CD14-positive monocyte (primary cell): ENCODE data around the gene WDR45B. TPM values are rescaled to one million over a fixed set of nuclear protein-coding genes. Genes with fewer than 3 reads are reported as not detected.

ENCODE experiments used
- DNase-seq, 3 donors: peaks; one replicate each; pipeline ENCODE4 v3.0.0-alpha.2; 2011 to 2022
- H2AFZ ChIP-seq: 2 replicates; pipeline ENCODE4 v1.6.0; 2012; ENCODE audit warnings: mild to moderate bottlenecking, low read depth, low read length, inconsistent platforms; ENCODE audit not compliant: insufficient read depth, poor library complexity, severe bottlenecking
- H3K27ac ChIP-seq, 2 donors: 1 replicate in 1 of 2; 2 replicates in 1 of 2; pipeline ENCODE4 v1.5.1; 2012 to 2013; ENCODE audit warnings: low read length in 2 of 2, control low read depth in 1 of 2, inconsistent platforms in 1 of 2, low read depth in 1 of 2, mild to moderate bottlenecking in 1 of 2
- H3K27me3 ChIP-seq, 2 donors: one replicate each; pipeline versions ENCODE4 v1.6.0 to v1.6.1; 2011 to 2013; ENCODE audit warnings: low read length in 2 of 2; ENCODE audit not compliant: control insufficient read depth in 2 of 2, insufficient read depth in 2 of 2
- H3K36me3 ChIP-seq, 2 donors: replicated peaks in 1 of 2; 1 replicate in 1 of 2; 2 replicates in 1 of 2; pipeline versions ENCODE4 v1.5.1 to v1.6.1; 2012 to 2013; ENCODE audit warnings: low read length in 2 of 2, control low read depth in 1 of 2, inconsistent platforms in 1 of 2, mild to moderate bottlenecking in 1 of 2; ENCODE audit not compliant: insufficient read depth in 2 of 2, control insufficient read depth in 1 of 2
- H3K4me1 ChIP-seq, 2 donors: 1 replicate in 1 of 2; 2 replicates in 1 of 2; pipeline versions ENCODE4 v1.5.1 to v1.6.1; 2012 to 2013; ENCODE audit warnings: low read length in 2 of 2, control low read depth in 1 of 2, inconsistent platforms in 1 of 2, mild to moderate bottlenecking in 1 of 2, moderate library complexity in 1 of 2; ENCODE audit not compliant: insufficient read depth in 2 of 2, control insufficient read depth in 1 of 2
- H3K4me2 ChIP-seq: replicated peaks from 2 replicates; pipeline ENCODE3; 2012; ENCODE audit warnings: low read length, moderate library complexity, mild to moderate bottlenecking; ENCODE audit not compliant: poor library complexity, severe bottlenecking; ENCODE audit errors: extremely low read depth
- H3K4me3 ChIP-seq, 3 experiments: fragments of 200-600 bp in 1 of 3; sonication (generic) in 1 of 3; replicated peaks in 1 of 3; 1 replicate in 2 of 3; 2 replicates in 1 of 3; pipeline ENCODE4 v1.5.1; 2011 to 2013; ENCODE audit warnings: low read length in 3 of 3, mild to moderate bottlenecking in 3 of 3, control low read depth in 2 of 3, low read depth in 2 of 3, inconsistent platforms in 1 of 3, moderate library complexity in 1 of 3
- H3K79me2 ChIP-seq: 2 replicates; pipeline ENCODE4 v1.6.0; 2012; ENCODE audit warnings: mild to moderate bottlenecking, control low read depth, inconsistent platforms, low read length, moderate library complexity; ENCODE audit not compliant: insufficient read depth
- H3K9ac ChIP-seq: 2 replicates; pipeline ENCODE4 v1.6.0; 2017; ENCODE audit warnings: low read length, mild to moderate bottlenecking; ENCODE audit not compliant: insufficient read depth, poor library complexity, severe bottlenecking
- H3K9me3 ChIP-seq, 2 donors: replicated peaks in 1 of 2; 1 replicate in 1 of 2; 2 replicates in 1 of 2; pipeline versions ENCODE4 v1.5.1 to v1.6.1; 2012 to 2013; ENCODE audit warnings: low read length in 2 of 2, control low read depth in 1 of 2; ENCODE audit not compliant: control insufficient read depth in 1 of 2, insufficient read depth in 1 of 2
- H4K20me1 ChIP-seq: 2 replicates; pipeline ENCODE4 v1.6.0; 2012; ENCODE audit warnings: mild to moderate bottlenecking, low read length, control low read depth, moderate library complexity; ENCODE audit not compliant: insufficient read depth
- H3K27ac Mint-ChIP-seq, 7 donors: one replicate each; pipeline ENCODE4 v1.8.0; 2020; ENCODE audit warnings: mild to moderate bottlenecking in 7 of 7, mixed read lengths in 7 of 7, moderate library complexity in 6 of 7, inconsistent platforms in 2 of 7
- H3K27me3 Mint-ChIP-seq, 3 donors: one replicate each; pipeline ENCODE4 v1.8.0; 2021 to 2022; ENCODE audit warnings: low read depth in 3 of 3, mild to moderate bottlenecking in 3 of 3, mixed read lengths in 3 of 3, moderate library complexity in 3 of 3, inconsistent platforms in 1 of 3
- H3K36me3 Mint-ChIP-seq, 2 donors: one replicate each; pipeline ENCODE4 v1.8.0; 2020; ENCODE audit warnings: mixed read lengths in 2 of 2, inconsistent platforms in 1 of 2, mild to moderate bottlenecking in 1 of 2
- H3K4me1 Mint-ChIP-seq: one replicate; pipeline ENCODE4 v1.8.0; 2020; ENCODE audit warnings: mild to moderate bottlenecking, mixed read lengths
- H3K4me3 Mint-ChIP-seq, 2 donors: one replicate each; pipeline ENCODE4 v1.8.0; 2020; ENCODE audit warnings: mild to moderate bottlenecking in 2 of 2, mixed read lengths in 2 of 2, moderate library complexity in 1 of 2
- H3K9me3 Mint-ChIP-seq, 7 donors: one replicate each; pipeline ENCODE4 v1.8.0; 2020 to 2022; ENCODE audit warnings: mixed read lengths in 7 of 7, mild to moderate bottlenecking in 6 of 7, moderate library complexity in 6 of 7, inconsistent platforms in 2 of 7
- CTCF ChIP-seq: fragments of 200-600 bp; IDR thresholded peaks from one replicate; pipeline ENCODE4 v1.8.0; 2022; ENCODE audit warnings: antibody characterized with exemption, mild to moderate bottlenecking
- WGBS: methylation state at CpG from one replicate; pipeline ENCODE4 v1.1.5; 2013; ENCODE audit warnings: missing lambda C conversion rate; ENCODE audit not compliant: insufficient coverage; 5-methylcytosine and 5-hydroxymethylcytosine counted together
- intact Hi-C, 2 donors: fragments of 100-400 bp; cut with micrococcal nuclease; formaldehyde crosslinking; loops; one replicate each; pipeline versions ENCODE4 v1.15.0 to v1.15.1; 2023
- polyA plus RNA-seq, 3 donors: library from polyadenylated mRNA; depleted of rRNA in 1 of 3; unstranded in 2 of 3; stranded (reverse) in 1 of 3; fragments of 300-500 nt in 2 of 3; fragments of >200 nt in 1 of 3; fragmentation: Illumina TruSeq in 2 of 3; gene quantifications; 1 replicate in 2 of 3; 2 replicates in 1 of 3; pipeline ENCODE4 v1.2.3, GENCODE V29; 2012 to 2021

Gene WDR45B
- polyA plus RNA-seq, 3 donors: 42.6 to 82.6 (median 60.3) TPM

- Mint-ChIP-seq H3K4me3 (no peak overlapping the region), H3K36me3 (peaks cover 67 to 97% of the 10 kb centered on the region in 2 donors), H3K27ac (no peak overlapping the region), H3K27me3 (peaks cover 0 to 7% (median 0%) of the 10 kb centered on the region in 3 donors), H3K4me1 (peaks cover 16% of the 10 kb centered on the region), H3K9me3 (no peaks in the 10 kb centered on the region)
- Histone ChIP-seq H2AFZ (no peak overlapping the region), H3K27me3 (no peaks in the 10 kb centered on the region), H3K79me2 (no peaks in the 10 kb centered on the region), H3K9ac (no peak overlapping the region), H3K9me3 (no peaks in the 10 kb centered on the region), H3K4me1 (peaks cover 16% of the 10 kb centered on the region in 2 donors), H3K36me3 (peaks cover 60 to 90% of the 10 kb centered on the region in 2 donors), H3K27ac (no peak overlapping the region), H4K20me1 (no peaks in the 10 kb centered on the region), H3K4me3 (no peak overlapping the region), H3K4me2 (no peak overlapping the region)
- DNase-seq: no peak
- 95% methylated on average over 37 of the region's 37 CpGs for WGBS
- intact Hi-C loops: no loop called here
- TF ChIP-seq CTCF: no peak
Observed at GRCh38 chr17:82600731-82601446, 47.4 kb downstream of the WDR45B start.

GRCh38 chr17:82599674-82600661 lies 48.3 kb downstream of the WDR45B start:
- peaks cover 59 to 97% of the 10 kb centered on the region in 2 donors for H3K36me3 Mint-ChIP-seq

More at GRCh38 chr17:82599674-82600661, 48.3 kb downstream of the WDR45B start:
- Histone ChIP-seq H3K4me2 (no peak overlapping the region), H4K20me1 (no peaks in the 10 kb centered on the region), H3K36me3 (peaks cover 60 to 90% of the 10 kb centered on the region in 2 donors), H3K4me3 (no peak overlapping the region), H3K27ac (no peak overlapping the region), H3K9ac (no peak overlapping the region), H3K9me3 (no peaks in the 10 kb centered on the region), H2AFZ (no peak overlapping the region), H3K27me3 (no peaks in the 10 kb centered on the region), H3K4me1 (peaks cover 16% of the 10 kb centered on the region in 2 donors), H3K79me2 (no peaks in the 10 kb centered on the region)
- intact Hi-C loops: no loop called here
- H3K4me3 Mint-ChIP-seq: no peak overlapping the region
- 90% methylated on average over 20 of the region's 26 CpGs for WGBS
- peaks cover 0 to 4% (median 0%) of the 10 kb centered on the region in 3 donors for H3K27me3 Mint-ChIP-seq
- H3K4me1 Mint-ChIP-seq: peaks cover 16% of the 10 kb centered on the region
- no peak for DNase-seq
- no peak for TF ChIP-seq CTCF
- peak overlapping the region in 1 of 7 donors; percentile 46 for H3K27ac Mint-ChIP-seq
- no peaks in the 10 kb centered on the region for H3K9me3 Mint-ChIP-seq
